Subcutaneous adipose tissue (tissue), 4 donors: Measurements from ENCODE around the gene POU6F2. TPM values are rescaled to one million over a fixed set of nuclear protein-coding genes. Genes with fewer than 3 reads are reported as not detected.

Experiments
- total RNA-seq, 4 donors: library from RNA; depleted of rRNA; stranded (reverse); fragments of >200 nt; gene quantifications; one replicate each; pipeline ENCODE4 v1.1.0, GENCODE V29; 2016
- TF ChIP-seq, protein P1 (sequence below): fragments of 450-650 bp; IDR thresholded peaks from one replicate; pipeline ENCODE4 v1.5.1; 2016; ENCODE audit warnings: low read depth, mild to moderate bottlenecking, control low read depth, antibody characterized with exemption, moderate library complexity

Gene POU6F2, protein sequence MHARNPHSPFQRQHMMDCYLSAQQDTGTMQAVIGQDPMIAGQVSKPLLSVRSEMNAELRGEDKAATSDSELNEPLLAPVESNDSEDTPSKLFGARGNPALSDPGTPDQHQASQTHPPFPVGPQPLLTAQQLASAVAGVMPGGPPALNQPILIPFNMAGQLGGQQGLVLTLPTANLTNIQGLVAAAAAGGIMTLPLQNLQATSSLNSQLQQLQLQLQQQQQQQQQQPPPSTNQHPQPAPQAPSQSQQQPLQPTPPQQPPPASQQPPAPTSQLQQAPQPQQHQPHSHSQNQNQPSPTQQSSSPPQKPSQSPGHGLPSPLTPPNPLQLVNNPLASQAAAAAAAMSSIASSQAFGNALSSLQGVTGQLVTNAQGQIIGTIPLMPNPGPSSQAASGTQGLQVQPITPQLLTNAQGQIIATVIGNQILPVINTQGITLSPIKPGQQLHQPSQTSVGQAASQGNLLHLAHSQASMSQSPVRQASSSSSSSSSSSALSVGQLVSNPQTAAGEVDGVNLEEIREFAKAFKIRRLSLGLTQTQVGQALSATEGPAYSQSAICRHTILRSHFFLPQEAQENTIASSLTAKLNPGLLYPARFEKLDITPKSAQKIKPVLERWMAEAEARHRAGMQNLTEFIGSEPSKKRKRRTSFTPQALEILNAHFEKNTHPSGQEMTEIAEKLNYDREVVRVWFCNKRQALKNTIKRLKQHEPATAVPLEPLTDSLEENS
- not detected for total RNA-seq

DNA sequence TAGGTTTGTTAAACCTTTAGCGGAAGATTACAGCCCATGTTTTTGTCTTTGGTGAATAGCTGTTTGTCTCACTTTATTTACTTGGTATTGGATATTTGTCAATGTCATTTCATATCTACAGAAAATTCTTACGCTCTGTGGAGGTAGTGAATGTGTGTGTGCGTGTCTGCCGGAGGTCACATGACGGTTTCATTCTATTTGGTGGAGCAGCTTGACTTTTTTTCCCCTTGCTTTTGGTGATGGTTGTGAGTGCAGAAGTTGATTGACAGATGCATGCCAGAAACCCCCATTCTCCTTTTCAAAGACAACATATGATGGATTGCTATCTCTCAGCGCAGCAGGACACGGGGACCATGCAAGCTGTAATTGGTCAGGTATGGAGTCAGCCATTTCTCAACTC lies at the start of gene POU6F2:
Gene POU6F2, plus strand, starts transcription at position 225 of the 400 bp plus-strand sequence. Its CDS starts 45 bp downstream, at position 270.
- TF ChIP-seq, protein P1, sequence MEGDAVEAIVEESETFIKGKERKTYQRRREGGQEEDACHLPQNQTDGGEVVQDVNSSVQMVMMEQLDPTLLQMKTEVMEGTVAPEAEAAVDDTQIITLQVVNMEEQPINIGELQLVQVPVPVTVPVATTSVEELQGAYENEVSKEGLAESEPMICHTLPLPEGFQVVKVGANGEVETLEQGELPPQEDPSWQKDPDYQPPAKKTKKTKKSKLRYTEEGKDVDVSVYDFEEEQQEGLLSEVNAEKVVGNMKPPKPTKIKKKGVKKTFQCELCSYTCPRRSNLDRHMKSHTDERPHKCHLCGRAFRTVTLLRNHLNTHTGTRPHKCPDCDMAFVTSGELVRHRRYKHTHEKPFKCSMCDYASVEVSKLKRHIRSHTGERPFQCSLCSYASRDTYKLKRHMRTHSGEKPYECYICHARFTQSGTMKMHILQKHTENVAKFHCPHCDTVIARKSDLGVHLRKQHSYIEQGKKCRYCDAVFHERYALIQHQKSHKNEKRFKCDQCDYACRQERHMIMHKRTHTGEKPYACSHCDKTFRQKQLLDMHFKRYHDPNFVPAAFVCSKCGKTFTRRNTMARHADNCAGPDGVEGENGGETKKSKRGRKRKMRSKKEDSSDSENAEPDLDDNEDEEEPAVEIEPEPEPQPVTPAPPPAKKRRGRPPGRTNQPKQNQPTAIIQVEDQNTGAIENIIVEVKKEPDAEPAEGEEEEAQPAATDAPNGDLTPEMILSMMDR: no peak

DNA sequence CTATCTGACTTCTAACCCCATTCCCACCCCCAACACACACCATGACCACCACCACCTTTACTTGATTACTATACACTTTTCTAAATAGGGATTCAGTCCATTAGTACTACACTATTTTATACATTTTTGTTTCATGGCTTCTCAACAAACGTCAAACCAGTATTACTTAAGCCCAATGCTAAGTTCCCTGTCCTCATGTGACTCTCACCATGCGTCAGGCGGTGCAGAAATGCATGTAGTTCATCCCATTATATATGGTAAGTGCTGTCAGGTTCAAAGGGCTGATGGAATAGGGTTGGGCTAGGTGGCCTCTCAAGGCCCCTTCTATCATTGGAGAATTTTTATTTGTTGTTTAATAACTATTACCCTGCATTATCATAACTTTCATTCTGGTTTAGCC lies 49.2 kb upstream of the POU6F2 start:
- TF ChIP-seq, protein P1: no peak

DNA sequence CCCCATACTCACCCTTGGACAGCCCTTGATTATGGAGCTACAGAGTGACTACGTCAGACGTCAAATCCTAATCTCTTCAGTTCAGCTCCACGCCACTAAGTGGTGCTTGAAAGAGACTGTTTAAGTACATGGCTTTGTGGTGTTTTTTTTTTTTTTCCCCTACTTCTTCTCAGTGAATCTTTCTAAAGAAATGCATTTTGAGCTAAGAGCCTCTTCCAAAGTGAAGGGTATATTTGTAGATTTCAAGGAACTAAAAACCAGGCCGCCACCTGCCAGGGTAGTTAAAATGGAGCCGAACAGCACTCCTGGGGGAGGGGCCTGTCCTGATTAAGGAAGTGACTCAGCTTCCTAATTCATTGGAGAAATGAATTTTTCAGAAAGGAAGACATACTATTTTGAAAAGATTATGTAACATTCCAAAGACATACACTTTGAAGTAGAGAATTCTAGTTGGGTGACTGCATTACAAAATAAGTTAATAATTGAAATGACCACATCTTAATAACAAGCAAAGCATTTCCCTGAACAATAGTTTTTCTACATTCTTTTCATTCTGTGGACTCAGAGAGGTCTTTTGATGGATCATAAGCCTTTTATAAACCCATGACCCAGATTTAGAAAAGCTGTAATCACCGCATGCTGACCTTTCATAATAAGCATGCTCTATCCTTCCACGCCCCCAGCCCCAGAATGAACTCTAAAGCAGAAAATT lies 48.1 kb upstream of the POU6F2 start:
- TF ChIP-seq, protein P1: no peak

DNA sequence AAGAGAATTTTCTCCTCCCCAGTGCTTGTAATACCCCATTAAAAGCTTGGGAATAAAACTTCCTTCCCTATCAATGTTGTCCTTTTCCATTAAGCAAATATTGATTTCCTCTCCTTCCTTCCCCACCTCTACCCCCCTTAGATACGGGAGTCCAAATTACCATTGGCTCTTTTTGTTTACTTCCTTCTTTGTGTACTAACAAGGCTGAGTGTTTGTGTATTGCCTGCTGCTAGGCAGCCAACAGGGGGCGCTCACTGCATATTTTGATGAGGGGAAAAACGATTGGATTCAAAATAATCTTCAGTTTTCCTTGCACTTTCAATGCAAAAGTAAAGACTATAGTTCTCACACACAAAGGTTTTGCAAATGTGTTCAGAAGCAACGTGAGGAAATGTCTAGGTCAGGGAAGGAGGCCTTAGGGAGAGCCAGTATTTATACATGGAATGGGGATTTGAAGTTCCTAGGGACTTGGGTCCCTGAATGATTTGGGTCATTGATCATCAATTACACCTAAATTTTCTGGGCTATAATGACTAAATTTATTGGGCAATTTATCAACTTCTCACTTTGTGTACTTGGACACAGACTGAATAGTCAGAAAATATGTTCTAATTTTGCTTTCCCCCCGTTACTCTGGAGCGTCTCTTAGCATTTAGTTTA lies 45.1 kb upstream of the POU6F2 start:
- TF ChIP-seq, protein P1: no peak

DNA sequence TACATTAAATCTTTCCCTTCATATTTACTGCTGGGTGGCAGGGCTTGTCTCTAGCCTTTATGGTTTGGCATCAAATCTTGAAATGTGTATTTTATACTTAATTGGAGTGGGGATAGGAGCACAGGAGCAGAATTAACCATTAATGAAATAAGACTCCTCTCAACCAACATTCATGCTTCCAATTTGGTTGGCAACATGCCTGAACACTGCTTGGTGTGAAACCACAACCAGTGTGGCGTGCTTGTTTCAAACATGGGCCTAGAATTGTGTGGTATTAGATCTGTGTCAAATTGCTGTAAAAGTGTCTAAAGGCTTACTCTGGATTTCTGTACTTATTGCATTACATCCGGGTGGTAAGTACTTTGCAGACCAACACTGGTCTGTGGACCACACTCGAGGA lies 43.7 kb upstream of the POU6F2 start:
- TF ChIP-seq, protein P1: no peak

DNA sequence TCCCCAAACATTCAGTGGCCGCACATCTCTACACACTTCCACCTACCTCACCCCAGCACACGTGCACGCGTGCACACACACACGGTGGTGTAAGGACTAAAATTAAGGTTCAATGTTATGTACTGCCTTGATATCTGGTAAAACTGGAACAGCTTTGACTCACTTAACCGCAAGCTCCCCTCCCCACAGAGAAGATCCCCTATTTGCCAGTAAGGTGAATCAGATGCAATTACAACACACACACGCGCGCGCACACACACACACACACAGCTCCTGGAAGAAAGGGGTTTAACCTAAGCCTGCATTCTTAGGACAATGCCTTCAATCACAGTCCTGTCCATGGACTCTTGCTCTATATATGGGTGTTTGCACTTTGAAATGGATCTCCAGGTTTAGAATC lies 43.2 kb upstream of the POU6F2 start:
- TF ChIP-seq, protein P1: no peak

DNA sequence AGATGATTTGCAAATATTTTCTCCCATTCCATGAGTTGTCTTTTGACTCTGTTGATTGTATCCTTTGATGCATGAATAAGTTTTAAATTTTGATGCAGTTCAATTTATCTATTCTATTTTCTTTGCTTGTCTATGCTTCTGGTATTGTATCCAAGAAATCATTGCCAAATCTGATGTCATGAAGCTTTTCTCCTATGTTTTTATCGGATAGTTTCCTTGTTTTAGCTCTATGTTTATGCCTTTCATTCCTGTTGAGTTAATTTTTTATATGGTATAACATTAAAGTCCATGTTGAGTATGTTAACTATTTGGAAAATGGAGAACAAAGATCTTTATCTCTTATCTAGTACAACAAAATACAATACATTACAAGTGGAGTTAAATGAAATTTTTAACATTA lies 41.1 kb upstream of the POU6F2 start:
- TF ChIP-seq, protein P1: no peak
